HG03457 (cell line): Measurements from ENCODE around the gene DDX27.

Experiments used
- ATAC-seq: cut with Tn5 transposase; IDR thresholded peaks from one replicate; pipeline ENCODE4 v1.9.1; 2021; ENCODE audit warnings: moderate number of reproducible peaks; ENCODE audit not compliant: unreplicated experiment

Gene DDX27

GRCh38 chr20:49287555-49288249 lies 68.5 kb downstream of the DDX27 start:
- ATAC-seq = no peak

- ATAC-seq = no peak
Observed at GRCh38 chr20:49288250-49288751, 69.1 kb downstream of the DDX27 start.

GRCh38 chr20:49288784-49289696 lies 69.8 kb downstream of the DDX27 start:
- ATAC-seq = no peak

- no peak for ATAC-seq
Observed at GRCh38 chr20:49290608-49291191, 71.5 kb downstream of the DDX27 start.

GRCh38 chr20:49291200-49291599 lies 72.0 kb downstream of the DDX27 start:
- ATAC-seq = no peak

GRCh38 chr20:49292010-49292409 lies 72.8 kb downstream of the DDX27 start:
- ATAC-seq = no peak

- no peak for ATAC-seq
Observed at GRCh38 chr20:49293122-49293521, 73.9 kb downstream of the DDX27 start.
